IMR-90 (cell line): ENCODE results near the gene TRABD2A.

Source experiments
- CTCF ChIP-seq: conservative IDR thresholded peaks from 2 replicates; pipeline ENCODE4 v1.5.1; 2012; ENCODE audit warnings: mild to moderate bottlenecking, low read depth, low read length, improper control_type of control experiment
- RCOR1 ChIP-seq: IDR thresholded peaks from 2 replicates; pipeline ENCODE4 v1.6.1; 2012; ENCODE audit warnings: mild to moderate bottlenecking, low read length, improper control_type of control experiment; ENCODE audit not compliant: insufficient replicate concordance
- SMC3 ChIP-seq: fragments of 150-350 bp; IDR thresholded peaks from 2 replicates; pipeline ENCODE4 v1.6.1; 2016; ENCODE audit warnings: low read depth, mild to moderate bottlenecking, antibody characterized with exemption, low read length, moderate library complexity
- USF2 ChIP-seq: fragments of 150-350 bp; IDR thresholded peaks from 2 replicates; pipeline ENCODE4 v1.6.1; 2017; ENCODE audit warnings: mild to moderate bottlenecking, antibody characterized with exemption, low read length, low read depth

- no peak for TF ChIP-seq USF2
- no peak for TF ChIP-seq CTCF
- no peak for TF ChIP-seq SMC3
- TF ChIP-seq RCOR1 = no peak
Measured at GRCh38 chr2:84855731-84856130, 25.2 kb downstream of the TRABD2A start.
